Astrocyte (in vitro differentiated cells and primary cell): ENCODE results near the gene NAIF1.

Experiments
- EZH2 ChIP-seq: IDR thresholded peaks from 2 replicates; pipeline ENCODE4 v1.6.1; 2012; ENCODE audit warnings: mild to moderate bottlenecking, low read length, inconsistent platforms; ENCODE audit not compliant: insufficient read depth
- TF ChIP-seq, protein P1 (sequence below): IDR thresholded peaks from 2 replicates; pipeline ENCODE4 v1.5.1; 2011; ENCODE audit warnings: low read depth, mild to moderate bottlenecking, inconsistent platforms, low read length, moderate library complexity; ENCODE audit not compliant: insufficient read depth

DNA sequence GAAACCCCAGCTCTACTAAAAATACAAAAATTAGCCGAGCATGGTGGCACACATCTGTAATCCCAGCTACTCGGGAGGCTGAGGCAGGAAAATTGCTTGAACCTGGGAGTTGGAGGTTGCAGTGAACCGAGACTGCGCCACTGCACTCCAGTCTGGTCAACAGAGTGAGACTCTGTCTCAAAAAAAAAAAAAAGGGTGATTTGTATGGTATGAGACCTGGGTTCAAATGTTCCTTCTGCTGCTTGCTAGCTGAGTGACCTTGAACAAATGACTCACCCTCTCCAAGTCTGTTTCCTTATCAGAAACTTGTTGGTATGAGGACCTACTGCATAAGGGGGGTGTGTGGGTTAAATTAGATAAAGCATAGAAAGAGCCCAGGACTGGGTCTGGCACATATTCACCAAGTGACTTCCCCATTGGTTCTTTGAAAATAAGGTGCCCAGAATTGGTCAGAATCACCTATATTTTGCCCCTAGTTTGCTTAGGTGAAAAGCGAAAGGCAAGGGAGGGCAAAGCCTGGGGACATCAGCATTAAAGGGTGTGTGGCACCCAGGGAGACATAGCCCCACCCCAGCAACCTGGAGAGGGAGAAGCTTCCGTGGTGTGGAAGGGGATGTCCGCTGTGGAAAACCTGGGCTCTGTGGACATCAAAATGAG is 10.9 kb upstream of the NAIF1 start:
- no peak for TF ChIP-seq EZH2
- TF ChIP-seq, protein P1, sequence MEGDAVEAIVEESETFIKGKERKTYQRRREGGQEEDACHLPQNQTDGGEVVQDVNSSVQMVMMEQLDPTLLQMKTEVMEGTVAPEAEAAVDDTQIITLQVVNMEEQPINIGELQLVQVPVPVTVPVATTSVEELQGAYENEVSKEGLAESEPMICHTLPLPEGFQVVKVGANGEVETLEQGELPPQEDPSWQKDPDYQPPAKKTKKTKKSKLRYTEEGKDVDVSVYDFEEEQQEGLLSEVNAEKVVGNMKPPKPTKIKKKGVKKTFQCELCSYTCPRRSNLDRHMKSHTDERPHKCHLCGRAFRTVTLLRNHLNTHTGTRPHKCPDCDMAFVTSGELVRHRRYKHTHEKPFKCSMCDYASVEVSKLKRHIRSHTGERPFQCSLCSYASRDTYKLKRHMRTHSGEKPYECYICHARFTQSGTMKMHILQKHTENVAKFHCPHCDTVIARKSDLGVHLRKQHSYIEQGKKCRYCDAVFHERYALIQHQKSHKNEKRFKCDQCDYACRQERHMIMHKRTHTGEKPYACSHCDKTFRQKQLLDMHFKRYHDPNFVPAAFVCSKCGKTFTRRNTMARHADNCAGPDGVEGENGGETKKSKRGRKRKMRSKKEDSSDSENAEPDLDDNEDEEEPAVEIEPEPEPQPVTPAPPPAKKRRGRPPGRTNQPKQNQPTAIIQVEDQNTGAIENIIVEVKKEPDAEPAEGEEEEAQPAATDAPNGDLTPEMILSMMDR: no peak
